Limb (tissue), 2 donors: ENCODE results near the gene KRT39.
A peak's percentile ranks its signal among the peaks of the same experiment; 100 is the strongest.
"Not testable (repeated sequence)": the region's sequence is repeated elsewhere in the genome, so short reads cannot be mapped to it uniquely, and the experiment has no call there.

Experiments
- DNase-seq, 2 donors: peaks; one replicate each; pipeline ENCODE4 v3.0.0-alpha.2; 2016; ENCODE audit errors: extremely low spot score in 2 of 2

The KRT39 gene

DNA sequence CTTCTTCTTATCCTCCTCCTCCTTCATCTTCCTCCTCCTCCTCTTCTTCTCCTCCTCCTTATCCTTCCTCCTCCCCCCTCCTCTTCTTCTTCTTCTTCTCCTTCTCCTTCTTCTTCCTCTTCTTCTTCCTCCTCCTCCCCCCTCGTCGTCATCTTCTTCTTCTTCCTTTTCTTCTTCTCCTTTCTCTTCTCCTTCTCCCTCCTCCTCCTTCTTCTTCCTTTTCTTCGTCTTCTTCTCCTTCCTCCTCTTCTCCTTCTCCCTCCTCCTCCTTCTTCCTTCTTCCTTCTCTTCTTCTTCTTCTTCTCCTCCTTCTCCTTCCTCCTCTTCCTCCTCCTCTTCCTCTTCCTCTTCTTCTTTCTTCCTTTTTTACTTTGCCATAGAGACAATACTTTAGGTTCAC lies 24.2 kb downstream of the KRT39 start:
- DNase-seq = no peak

DNA sequence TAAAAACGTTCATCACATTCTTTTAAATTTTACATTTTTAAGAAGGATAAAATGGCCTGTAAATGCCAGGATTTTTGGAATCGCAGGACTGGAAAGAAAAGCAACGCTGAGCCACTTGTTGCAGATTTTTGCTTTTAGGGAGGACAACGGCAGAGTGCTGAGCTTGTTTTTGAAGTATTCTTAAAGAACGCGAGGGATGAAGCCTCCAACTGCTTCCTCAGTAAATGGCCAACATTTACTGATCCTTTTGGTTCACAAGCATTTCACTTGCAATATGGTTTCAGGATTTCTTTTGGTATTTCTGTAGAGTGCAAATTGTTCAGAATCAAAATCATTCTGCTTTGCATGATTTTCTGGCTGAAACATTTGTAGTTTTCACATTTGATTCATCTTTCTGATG lies 26.5 kb downstream of the KRT39 start:
- no peak for DNase-seq

DNA sequence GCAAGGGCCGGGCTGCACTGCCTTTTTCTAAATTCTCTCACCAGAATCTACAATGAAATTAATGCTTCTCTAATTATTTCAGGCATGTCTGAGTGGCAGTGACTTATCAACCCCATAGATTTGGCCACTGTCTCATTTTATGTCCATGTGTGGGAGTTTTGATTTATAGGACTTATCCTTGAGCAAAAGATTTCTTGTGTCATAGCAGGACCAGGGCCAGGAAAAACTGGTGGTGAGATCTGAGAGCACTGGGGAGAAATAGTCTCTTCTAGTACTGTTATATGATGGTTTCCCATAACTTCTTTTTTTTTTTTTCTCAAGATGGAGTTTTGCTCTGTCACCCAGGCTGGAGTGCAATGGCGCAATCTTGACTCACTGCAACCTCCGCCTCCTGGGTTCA lies 27.8 kb downstream of the KRT39 start:
- no peak for DNase-seq

DNA sequence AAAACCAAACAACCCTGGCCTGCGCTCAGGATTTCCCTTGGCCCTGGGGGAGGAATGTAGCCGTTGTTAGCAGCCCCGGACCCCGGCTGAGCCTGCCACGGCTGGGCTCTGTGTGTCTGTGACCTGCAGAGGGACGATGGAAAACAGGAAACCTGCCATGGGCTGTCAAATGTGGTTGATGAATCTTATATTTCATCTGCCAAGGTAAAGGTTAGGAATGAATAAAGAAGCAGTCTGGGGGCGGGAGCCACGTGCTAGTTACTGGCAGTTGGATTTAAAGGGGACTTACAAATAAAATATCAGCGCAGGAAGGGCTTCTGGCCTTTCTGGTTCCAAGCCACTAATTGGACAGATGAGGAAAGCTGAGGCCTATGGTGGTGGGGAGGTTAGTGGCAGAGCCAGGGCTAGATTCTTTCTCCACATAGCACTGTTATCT lies 29.3 kb downstream of the KRT39 start, which contains the start of gene KRT23:
Gene KRT23, minus strand, starts transcription at position 263 of the 436 bp plus-strand sequence. CDS start 1,043 bp downstream, outside the sequence.
- DNase-seq = peak in 1 of 2 donors; percentile 33

DNA sequence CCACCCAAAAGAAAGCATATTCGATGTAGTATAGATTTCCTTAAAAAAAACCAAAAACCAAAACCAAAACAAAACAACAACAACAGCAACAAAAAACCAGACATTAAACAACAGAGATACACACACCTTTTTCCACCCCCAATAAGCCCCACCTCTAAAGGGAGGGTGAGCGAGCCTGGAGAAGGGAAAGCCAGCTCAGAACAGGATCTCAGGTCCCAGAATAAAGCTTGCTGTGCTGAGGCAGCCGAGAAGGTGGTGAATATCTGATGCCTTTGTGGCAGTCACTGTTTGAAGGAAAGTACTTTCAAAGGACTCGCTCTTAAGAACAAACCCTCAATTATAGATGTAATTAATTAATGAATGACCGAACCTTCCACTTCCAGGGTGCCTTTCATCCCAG lies 29.8 kb downstream of the KRT39 start:
- no peak for DNase-seq

DNA sequence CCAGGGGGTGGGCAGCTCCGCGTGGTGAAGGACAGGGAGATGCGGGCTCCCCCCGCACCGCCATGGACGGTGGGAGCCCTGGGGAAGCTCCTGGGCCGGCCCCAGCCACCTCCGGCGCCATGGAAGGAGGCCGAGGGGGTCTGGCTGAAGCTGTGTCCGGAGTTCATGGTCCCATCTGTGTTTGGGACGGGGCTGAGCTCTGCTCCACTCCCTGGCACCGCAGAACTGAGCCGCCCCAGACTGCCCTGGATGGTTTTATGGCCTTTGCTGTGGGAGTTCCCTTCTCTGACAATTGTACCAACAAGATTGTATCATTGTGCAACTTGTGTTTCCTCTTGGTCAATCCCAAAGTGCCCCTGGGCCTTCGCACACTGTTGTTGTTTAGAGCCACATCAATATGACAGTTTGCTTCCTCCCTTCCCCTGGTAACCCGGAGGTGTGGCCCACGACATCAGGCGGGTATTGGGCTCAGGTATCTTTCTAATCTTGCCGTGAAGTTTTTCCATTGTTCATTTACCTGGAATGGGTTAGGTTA lies 30.2 kb downstream of the KRT39 start:
- no peak for DNase-seq

DNA sequence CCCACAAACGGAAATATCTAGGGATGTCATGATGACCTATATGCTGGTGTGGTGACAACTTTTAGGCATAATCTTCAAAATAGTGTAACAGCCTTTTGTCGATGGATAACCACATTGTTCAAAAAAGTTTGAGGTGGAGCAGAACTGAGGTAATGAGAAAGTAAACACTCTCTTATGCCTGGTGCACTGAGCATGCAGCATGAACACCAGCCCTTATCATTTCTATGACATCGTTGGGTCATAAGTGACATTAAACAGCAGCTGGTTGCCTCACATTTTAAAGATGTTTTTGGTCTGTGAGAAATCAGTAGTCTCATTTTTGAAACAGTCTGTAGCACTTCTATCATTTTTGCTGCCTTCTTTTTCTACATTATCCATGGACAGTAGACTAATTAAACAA lies 31.1 kb downstream of the KRT39 start:
- DNase-seq = no peak

DNA sequence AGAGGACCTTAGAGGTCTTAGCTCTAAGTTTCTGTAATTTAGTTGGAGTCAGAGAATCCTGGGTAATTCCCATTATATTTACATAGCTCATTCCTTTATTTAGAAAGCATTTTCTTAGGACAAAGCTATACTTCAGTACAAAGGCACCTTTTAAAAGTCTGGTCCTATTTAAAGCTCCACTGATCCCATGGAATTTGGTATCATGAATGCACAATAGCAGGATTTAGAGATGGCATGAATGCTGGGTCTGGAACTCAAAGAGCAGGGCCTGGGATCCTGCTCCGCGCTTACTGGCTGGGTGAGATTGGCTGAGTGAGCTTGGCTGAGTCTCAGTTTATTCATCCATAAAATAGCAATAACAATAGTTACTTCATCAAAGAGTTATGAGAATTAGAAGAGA lies 34.1 kb downstream of the KRT39 start:
- no peak for DNase-seq

DNA sequence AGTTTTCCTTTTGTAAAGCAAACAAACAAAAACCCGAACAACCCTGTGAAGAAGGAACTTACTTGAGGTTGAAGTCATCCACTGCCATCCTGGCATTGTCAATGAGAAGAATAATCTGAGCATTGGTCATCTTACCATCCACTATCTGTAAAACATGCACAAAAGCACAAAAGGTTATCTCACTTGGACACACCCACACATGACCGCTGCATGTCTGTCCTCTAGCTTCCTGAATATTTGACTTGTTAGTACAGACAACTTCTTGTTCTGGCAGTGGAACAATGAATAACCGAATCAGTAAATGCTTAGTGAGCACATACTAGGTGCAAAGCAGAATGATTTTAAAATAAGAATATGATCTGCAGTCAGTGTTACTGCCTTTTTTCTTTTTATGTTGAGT lies 35.4 kb downstream of the KRT39 start:
- DNase-seq = no peak

DNA sequence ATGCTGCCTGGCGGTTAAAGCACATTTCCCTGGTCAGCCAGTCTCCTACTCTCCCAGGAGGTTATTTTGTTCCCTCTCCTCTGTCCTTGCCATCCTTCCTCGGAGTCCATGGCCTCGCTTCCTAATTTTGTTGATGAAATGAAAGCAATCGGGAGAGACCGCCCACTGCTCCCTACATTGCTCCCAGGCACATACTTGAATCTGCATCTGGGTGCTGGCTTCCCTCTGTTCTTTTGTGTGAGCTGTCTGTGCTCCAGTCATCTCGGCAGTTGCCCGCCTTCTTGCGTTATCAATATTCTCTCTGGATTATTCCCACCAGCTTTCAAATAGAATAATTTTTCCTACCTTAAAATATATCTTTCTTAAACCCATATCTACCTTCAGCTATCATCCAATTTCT lies 40.4 kb downstream of the KRT39 start:
- no peak for DNase-seq

DNA sequence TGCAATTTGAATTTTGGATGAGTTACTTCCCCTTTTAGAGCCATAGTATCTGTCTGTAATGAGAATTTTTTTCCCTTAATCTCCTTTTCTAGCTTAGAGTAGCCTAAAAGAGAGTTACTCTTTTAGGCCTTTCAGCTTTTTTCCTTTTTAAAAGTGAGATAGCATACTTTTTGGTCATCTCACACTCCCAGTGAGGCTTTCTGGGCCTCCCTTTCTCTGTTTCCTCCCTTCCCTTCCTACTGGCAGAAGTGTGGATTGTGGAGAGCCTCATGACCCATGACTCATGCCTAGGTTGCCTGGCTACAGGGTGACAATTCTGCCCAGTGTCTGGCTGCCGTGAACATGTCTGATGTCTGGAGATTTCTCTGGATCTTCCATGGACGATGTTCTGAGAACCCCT lies 44.5 kb downstream of the KRT39 start:
- DNase-seq = no peak

DNA sequence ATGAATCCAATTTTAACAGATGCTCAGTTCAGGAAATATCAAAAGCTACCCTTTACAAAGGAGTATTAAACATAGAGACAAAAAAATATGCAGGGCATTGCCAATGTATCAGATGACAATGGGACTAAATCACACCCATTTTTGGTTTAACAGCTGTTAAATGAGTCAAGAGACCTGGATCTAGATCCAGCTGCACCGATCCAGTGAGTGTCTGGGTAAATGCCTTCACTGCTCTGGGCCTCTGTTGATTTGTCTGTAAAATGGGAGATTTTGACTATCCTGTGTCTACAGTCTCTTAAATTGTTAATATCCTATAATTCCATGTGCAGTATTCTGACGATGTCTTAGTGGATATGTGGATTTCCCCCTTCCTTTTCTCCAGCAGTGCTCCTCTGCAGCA lies 45.7 kb downstream of the KRT39 start:
- no peak for DNase-seq

DNA sequence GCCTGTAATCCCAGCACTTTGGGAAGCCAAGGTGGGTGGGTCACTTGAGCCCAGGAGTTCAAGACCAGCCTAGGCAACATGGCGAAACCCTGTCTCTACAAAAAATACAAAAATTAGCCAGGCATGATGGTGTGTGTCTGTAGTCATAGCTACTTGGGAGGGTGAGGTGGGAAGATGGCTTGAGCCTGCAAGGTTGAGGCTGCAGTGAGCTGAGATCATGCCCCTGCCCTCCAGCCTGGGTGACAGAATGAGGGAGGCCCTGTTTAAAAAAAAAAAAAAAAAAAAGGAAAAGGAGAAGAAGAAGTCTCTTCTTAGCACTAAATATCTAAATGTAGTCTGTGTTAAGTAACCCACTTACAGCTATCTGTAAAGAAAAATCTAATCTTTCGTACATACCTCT lies 49.6 kb downstream of the KRT39 start:
- DNase-seq = not testable (repeated sequence)

DNA sequence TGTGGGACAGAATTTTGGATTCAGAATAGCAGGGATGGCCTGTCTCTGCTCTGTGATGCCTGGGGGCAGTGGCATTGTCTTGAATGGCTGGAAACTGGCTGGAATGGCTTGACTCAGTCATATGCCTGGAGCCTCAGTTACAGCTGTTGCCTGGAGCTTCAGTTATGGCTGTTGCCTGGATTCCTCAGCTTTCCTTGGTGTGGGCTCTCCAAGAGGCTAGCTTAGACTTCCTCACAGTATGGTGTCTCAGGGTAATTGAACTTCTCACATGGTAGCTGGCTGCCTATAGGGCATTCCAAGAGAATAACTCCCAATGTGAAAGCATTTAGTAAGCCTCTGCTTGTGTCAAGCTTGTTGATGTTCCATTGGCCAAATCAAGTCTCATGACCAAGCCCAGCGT lies 50.4 kb downstream of the KRT39 start:
- no peak for DNase-seq

DNA sequence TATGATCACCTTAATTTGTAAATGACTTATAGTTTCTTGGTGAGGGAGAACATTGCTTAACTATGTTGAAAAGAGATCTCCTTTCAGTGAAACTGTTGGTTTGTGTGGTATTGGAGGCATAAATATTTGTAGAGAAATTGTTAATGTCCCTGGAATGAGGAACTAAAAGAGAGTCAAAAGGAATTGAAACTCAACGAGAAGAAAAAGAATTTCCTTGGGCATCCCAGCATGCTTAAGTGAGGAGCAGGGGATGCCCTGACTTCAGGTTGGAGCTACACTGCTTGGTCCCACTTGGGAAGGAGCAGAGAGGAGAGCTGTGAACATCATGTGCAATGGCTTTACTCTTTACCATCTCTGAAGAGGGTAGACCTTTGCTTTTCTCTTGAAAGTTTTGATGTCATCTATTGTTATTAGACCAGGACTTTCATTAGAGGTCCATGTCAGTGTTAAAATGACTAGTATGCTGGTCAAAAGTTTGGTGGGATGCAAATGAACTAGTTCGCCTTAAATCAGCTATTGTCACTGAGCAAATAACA lies 51.0 kb downstream of the KRT39 start:
- DNase-seq = no peak

DNA sequence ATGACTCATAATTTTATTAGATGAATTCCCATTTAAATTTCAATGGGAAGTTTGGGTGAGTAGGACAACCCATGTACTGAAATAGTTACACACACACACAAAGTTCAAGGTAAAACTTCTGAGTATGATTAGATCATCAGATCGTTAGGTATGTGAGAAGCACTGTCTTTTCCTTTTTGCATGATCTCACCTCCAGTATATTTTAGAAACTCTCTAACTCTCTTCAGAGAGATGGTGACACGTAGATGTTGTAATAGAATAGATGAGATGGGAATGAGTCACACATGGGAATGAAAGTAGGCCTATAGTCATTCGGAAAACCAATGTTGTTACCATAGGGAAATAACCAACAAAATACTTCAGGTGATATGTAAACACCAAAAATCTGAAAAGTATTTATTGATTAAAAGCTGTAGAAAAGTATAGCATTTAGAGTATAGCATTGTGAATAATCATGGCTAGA lies 51.5 kb downstream of the KRT39 start:
- no peak for DNase-seq

DNA sequence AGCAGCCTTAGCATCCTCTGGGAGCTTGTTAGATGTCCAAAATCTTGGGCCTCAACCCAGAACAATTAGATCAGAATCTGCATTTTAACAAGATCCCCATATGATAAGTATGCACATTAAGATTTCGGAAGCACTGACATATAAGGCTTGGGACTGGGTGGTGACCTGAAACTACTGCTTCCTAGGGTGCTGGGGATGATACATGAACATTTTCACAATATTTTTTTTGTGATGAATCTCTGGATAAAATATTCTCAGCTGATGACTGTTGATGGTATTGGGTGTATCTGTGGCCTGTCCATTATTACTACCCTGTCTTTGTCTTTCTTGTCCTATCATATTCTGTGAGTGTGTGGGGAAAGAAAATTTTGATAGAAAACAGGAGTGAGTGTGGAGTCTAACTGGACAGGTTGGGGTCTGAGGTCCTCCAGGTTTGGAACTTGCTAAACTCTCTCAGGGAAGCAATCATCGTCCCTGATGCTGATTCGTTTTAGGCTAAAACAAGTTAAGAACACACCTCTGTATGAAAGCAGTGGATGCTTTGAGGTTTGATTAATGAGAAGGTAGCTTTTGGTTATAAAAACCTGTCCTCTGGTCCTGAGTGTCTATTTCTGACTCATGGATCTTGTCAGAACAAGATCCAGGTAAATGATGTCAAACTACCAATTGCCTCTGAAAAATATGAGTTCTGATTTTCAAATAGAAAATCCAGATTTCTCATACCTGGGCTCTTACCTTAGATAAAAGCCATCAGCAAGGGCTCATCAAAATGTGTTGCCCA lies 52.5 kb downstream of the KRT39 start:
- no peak for DNase-seq

DNA sequence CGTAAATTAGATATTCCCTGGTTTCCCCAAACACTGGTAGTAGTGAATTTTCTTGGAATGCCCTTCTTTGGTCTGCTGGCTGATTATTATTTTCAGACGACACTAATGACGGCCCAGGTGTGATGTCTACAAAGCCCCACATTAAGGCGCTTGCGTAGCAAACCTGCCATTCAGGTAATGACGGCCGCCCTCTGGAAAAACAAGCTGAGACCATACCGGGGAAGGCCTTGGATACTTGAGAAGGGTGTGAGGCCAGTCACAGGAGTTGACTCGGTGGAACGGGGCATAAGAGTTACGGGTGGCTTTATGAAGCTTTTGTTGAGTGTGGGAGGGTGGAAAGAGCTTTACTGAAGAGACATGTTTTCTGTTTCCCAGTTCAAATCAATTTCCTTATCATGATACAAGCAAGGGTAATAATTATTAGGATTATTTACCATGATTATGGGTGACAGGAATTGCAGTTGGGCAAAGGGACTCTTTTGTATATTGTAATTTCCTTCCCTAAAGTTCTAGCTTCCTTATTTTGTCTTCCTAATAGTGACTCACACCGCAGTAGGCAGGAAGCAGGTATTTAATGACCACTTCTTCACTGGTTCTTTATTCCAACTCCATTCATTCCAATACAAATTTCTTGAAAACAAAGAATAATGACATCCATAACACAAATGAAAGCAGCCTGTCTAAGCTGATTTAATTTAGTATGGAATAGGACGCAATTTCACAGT lies 54.1 kb downstream of the KRT39 start:
- DNase-seq = no peak

DNA sequence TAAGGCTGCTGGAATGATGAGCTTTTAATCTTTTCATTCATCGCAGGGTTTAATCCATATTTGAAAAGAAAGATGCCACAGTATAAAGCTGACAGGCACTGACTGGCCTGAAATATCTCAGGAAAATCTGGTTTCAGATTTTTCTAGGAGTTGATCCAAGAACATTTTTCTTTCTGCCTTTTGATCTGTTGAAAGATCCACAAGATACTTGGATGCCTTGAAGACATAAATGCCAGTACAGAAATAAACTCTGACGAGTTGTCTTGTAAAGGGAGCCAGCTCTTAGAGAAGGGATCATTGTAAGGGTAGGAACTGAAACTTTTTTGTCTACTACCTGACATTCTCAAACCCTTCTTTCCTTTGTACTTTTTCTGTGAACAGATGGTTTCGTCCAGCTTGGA lies 56.3 kb downstream of the KRT39 start:
- peak in 1 of 2 donors; percentile 42 for DNase-seq

DNA sequence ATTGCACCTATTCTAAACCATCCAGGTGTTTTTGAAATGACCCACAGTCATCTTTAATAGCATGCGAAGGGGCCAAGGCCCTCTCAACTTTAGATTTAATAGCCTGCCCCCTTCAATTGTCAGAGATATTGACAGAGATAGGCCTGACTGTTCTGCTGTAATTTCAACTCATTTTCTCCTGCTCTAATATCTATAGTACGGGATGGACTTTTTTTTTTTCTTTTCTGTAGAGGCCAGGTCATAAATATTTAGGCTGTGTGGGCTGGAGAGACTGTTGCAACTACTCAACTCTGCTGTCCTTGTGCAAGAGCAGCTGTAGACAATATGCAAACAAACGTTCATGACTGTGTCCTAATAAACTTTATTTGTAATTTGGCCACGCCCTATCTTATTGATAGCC lies 57.0 kb downstream of the KRT39 start:
- DNase-seq = no peak

DNA sequence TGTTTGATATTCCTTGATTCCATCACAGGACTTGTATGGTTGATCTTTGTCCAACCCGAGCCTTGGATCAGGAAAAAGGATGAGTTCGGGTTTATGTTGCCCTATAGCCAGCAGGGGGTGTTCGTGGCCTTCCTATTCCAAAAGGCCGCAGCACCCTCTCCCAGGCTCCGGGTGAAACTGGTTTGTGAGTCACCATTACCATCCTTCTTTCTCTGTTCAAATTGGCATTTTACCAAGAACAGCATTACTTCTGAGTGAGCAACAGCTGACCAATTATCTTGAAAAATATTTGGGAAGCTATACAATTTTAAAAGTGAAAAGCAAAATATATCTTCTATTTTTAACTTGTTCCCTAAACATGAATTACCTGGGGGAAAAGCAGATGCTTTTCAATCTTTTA lies 57.4 kb downstream of the KRT39 start:
- peak; percentile 81 to 91 for DNase-seq
